ENCODE measurements around the gene BBS9. TPM values are rescaled to one million over a fixed set of nuclear protein-coding genes. Genes with fewer than 3 reads are reported as not detected.

The BBS9 gene
- total RNA-seq, 1 experiment from 2014 or later: 26.4 TPM

GRCh38 chr7:33195264-33195663 lies 65.9 kb downstream of the BBS9 start:
- H3K27ac Mint-ChIP-seq: no peak overlapping the region
- DNase-seq: no peak
- no peaks in the 10 kb centered on the region for H3K79me2 ChIP-seq (ENCODE audit: insufficient read depth, low read length)
- no peak overlapping the region for H3K18ac ChIP-seq (ENCODE audit: insufficient read length, low read depth, low read length)
- no peak overlapping the region for H3K4ac ChIP-seq (ENCODE audit: low read depth, low read length)
- H4K5ac ChIP-seq (ENCODE audit: insufficient read length, low read depth, low read length): no peak overlapping the region
- no peak overlapping the region for H3K4me2 ChIP-seq (ENCODE audit: insufficient read depth, insufficient read length, low read length)
- H3K4me1 Mint-ChIP-seq: peaks cover 10 to 11% of the 10 kb centered on the region in 2 experiments
- H3K23ac ChIP-seq (ENCODE audit: insufficient read length, low read depth, low read length): no peak overlapping the region
- no peak overlapping the region for H3K56ac ChIP-seq (ENCODE audit: insufficient read length, low read depth, low read length)
- TF ChIP-seq CTCF (conservative IDR thresholded peaks at IDR 0.05): no peak
- H2BK20ac ChIP-seq (ENCODE audit: low read depth, low read length, poor library complexity, severe bottlenecking): no peak overlapping the region
- H2BK120ac ChIP-seq (ENCODE audit: low read depth, low read length, poor library complexity, severe bottlenecking): no peak overlapping the region
- H3K27ac ChIP-seq (ENCODE audit: insufficient read length, low read depth, low read length): no peak overlapping the region
- no peaks in the 10 kb centered on the region for H3K4me1 ChIP-seq (ENCODE audit: insufficient read depth, low read length)
- H3K27me3 ChIP-seq (ENCODE audit: insufficient read depth, low read length): no peaks in the 10 kb centered on the region
- no peak overlapping the region for H3K4me3 Mint-ChIP-seq
- no peak overlapping the region for H2AFZ ChIP-seq (ENCODE audit: low read length)
- H2AK5ac ChIP-seq (ENCODE audit: insufficient read length, low read length): no peak overlapping the region
- WGBS (ENCODE audit: extremely low coverage, insufficient read length, low lambda C conversion rate): no CpG with 5 or more reads among the region's 2 CpGs
- H4K91ac ChIP-seq (ENCODE audit: insufficient read length, low read depth, low read length): no peak overlapping the region
- H3K14ac ChIP-seq (ENCODE audit: insufficient read depth, low read length): no peak overlapping the region
- H4K8ac ChIP-seq (replicated peaks; ENCODE audit: insufficient read length, low read depth, low read length): no peak overlapping the region
- H2BK12ac ChIP-seq (ENCODE audit: insufficient read length, low read depth, low read length): no peak overlapping the region
- H3K79me1 ChIP-seq (ENCODE audit: insufficient read depth, low read depth, low read length, poor library complexity, severe bottlenecking): no peaks in the 10 kb centered on the region
- no peaks in the 10 kb centered on the region for H4K20me1 ChIP-seq (ENCODE audit: control insufficient read depth, insufficient read depth, insufficient read length)
- H3K9me3 ChIP-seq (ENCODE audit: control insufficient read depth, low read depth, low read length): no peaks in the 10 kb centered on the region
- H3K9me3 Mint-ChIP-seq: no peaks in the 10 kb centered on the region
- no peak overlapping the region for H3K9ac ChIP-seq (ENCODE audit: extremely low read depth, insufficient read length, low read length)
- no peaks in the 10 kb centered on the region for H3K23me2 ChIP-seq (ENCODE audit: insufficient read length, low read depth, low read length, poor library complexity, severe bottlenecking)
- H2BK15ac ChIP-seq (ENCODE audit: low read depth, low read length): no peak overlapping the region
- no peak overlapping the region for H3T11ph ChIP-seq (ENCODE audit: low read length)
- no peaks in the 10 kb centered on the region for H3K36me3 Mint-ChIP-seq (ENCODE audit: insufficient read depth in 1 of 3, low read depth in 3 of 3)
- H3K27me3 Mint-ChIP-seq (ENCODE audit: low read depth): no peaks in the 10 kb centered on the region
- no peak overlapping the region for H2BK5ac ChIP-seq (ENCODE audit: insufficient read length, low read length)
